Measurements from ENCODE around the gene ANAPC13. TPM values are rescaled to one million over a fixed set of nuclear protein-coding genes. Genes with fewer than 3 reads are reported as not detected.

The ANAPC13 gene
- total RNA-seq, 2 experiments from 2014 or later, result 10.8 to 15.1 TPM

DNA sequence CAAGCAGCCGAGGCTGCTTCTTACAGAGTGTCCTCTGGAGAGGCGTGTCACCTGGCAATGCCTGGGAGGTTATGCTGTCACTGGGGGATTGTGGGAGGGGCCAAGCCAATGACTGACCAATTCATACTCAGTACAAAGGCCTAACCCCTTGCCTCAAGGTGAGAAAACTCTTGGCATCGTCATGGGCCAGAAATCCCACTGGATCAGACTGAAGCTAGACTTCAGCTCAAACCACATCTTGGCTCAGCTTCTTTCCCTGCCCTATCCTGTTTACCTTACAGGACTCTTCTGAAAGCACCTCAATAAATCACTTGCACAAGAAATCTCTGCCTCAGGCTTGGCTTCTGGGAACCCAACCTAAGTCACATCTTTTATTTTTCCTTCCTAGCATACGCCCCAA, 9.5 kb downstream of the ANAPC13 start:
- DNase-seq (no peak), ATAC-seq (no peak)

DNA sequence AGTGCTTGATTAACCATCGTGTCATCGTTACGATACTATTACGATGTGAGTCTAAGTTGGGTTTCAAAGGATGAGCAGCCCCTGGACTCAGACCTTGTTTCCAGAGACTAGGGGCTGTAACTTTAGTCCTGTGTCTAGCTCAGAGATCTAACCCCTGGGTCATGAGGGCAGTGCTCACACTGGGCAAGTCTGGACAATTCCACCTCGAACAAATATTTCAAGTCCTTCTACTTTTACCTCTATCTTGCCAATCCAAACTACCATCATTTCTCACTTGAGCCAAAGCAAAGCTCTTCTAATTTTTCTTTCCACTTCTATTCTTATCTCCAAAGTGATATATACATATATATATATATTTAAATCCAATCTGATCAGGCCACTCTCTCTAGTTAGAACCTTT, 10.8 kb downstream of the ANAPC13 start:
- Mint-ChIP-seq H3K4me3 (no peak overlapping the region), H3K27ac (no peak overlapping the region), H3K36me3 (peaks cover 12% of the 10 kb centered on the region), H3K27me3 (no peaks in the 10 kb centered on the region), H3K9me3 (ENCODE audit: low read depth) (no peaks in the 10 kb centered on the region), H3K4me1 (no peaks in the 10 kb centered on the region)
- ATAC-seq (no peak), DNase-seq (no peak)
- CTCF ChIA-PET, result interaction anchor here (0.7 to 7.6 kb wide), 6 partner anchors 9 to 173 kb away, joined by 3 to 68 read pairs (median 13); partner anchors contain the start of genes ANAPC13 and CEP63

More for the DNA sequence above, 9.5 kb downstream of the ANAPC13 start:
- Mint-ChIP-seq H3K4me3 (no peak overlapping the region), H3K9me3 (ENCODE audit: low read depth) (no peaks in the 10 kb centered on the region), H3K4me1 (no peaks in the 10 kb centered on the region), H3K36me3 (peaks cover 18% of the 10 kb centered on the region), H3K27me3 (no peaks in the 10 kb centered on the region), H3K27ac (no peak overlapping the region)
- CTCF ChIA-PET, result interaction anchor here (1.6 to 7.6 kb wide), 4 partner anchors 8 to 167 kb away, joined by 4 to 68 read pairs (median 26); partner anchors contain the start of genes ANAPC13 and CEP63

DNA sequence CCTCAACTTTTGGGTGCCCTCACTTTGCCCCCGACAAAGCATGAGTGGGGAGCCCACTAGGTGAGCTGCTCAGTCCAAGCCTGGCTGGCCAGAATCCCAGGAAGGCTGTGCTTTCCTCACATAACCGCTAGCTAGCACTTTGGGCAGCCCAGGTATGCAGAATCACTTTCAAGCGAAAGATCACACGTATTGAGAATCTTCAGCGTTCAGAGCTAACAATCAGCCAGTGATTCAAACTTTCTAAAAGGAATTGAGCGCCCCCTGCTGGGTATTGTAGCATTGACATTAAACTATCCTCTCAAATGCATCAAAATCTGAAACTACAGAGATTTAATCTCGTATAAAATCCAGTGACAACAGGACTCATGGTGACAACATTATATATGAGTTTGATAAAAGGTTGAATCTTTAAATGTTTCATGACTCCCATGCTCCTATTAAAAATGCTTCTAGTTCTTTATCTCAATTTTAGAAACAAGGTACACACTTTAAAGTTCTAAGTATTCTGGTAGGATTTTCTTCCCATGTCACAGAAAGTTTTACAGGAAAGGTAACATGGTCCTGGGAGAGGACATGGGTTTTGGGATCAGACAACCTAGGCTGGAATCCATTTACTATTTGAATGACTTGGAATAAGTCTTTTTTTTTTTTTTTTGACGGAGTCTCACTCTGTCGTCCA, 11.8 kb downstream of the ANAPC13 start:
- no peak overlapping the region for H3K27ac Mint-ChIP-seq
- H3K27me3 Mint-ChIP-seq, result no peaks in the 10 kb centered on the region
- peaks cover 10% of the 10 kb centered on the region for H3K36me3 Mint-ChIP-seq
- H3K4me1 Mint-ChIP-seq, result no peaks in the 10 kb centered on the region
- DNase-seq (peak; percentile 79), ATAC-seq (peak; percentile 77)
- CTCF ChIA-PET, result interaction anchor here (0.7 to 7.6 kb wide), 25 partner anchors 10 to 901 kb away, joined by 3 to 68 read pairs (median 3); partner anchors contain the start of genes ANAPC13, CDV3 and CEP63
- no peak overlapping the region for H3K4me3 Mint-ChIP-seq
- no peaks in the 10 kb centered on the region for H3K9me3 Mint-ChIP-seq (ENCODE audit: low read depth)

DNA sequence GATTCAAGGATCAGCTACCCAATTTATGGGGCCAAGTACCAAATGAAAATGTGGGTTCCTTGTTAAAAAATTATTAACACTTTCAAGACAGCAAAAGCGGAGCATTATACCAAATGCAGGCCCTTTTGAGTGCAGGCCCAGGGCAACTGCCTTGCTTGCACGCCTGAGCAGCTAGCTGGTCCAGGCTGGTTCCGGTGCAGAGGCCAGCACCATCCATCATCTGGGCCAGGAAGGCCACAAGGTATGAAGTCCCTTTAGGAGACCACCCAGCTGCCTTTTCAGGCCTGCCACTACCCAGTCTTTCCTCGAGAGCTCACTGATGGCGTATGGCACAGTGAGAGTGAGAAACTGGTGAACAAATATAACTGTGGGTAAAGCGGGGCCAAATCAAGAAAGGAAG, 13.0 kb downstream of the ANAPC13 start:
- Mint-ChIP-seq H3K4me3 (no peak overlapping the region), H3K27ac (no peak overlapping the region), H3K4me1 (no peaks in the 10 kb centered on the region), H3K36me3 (peaks cover 6% of the 10 kb centered on the region), H3K9me3 (ENCODE audit: low read depth) (no peaks in the 10 kb centered on the region), H3K27me3 (no peaks in the 10 kb centered on the region)
- CTCF ChIA-PET, result interaction anchor here (1.0 to 7.6 kb wide), 11 partner anchors 11 to 279 kb away, joined by 3 to 68 read pairs (median 6); partner anchors contain the start of genes ANAPC13 and CEP63
- DNase-seq, result no peak
- no peak for ATAC-seq

- Mint-ChIP-seq H3K9me3 (ENCODE audit: low read depth) (no peaks in the 10 kb centered on the region), H3K4me1 (no peaks in the 10 kb centered on the region), H3K36me3 (no peaks in the 10 kb centered on the region), H3K27ac (no peak overlapping the region), H3K27me3 (no peaks in the 10 kb centered on the region), H3K4me3 (no peak overlapping the region)
- CTCF ChIA-PET, result interaction anchor here (2.1 to 7.6 kb wide), 3 partner anchors 23 to 259 kb away, joined by 6 to 68 read pairs (median 31); no protein-coding TSS in a partner anchor
- ATAC-seq (no peak), DNase-seq (no peak)
Observed at GRCh38 chr3:134471521-134472193, 14.1 kb downstream of the ANAPC13 start.

- H3K27ac Mint-ChIP-seq, result no peak overlapping the region
- no peaks in the 10 kb centered on the region for H3K27me3 Mint-ChIP-seq
- no peak overlapping the region for H3K4me3 Mint-ChIP-seq
- CTCF ChIA-PET, result interaction anchor here (0.6 kb wide), 1 partner anchor 543 kb away, joined by 3 read pairs; no protein-coding TSS in a partner anchor
- H3K36me3 Mint-ChIP-seq, result no peaks in the 10 kb centered on the region
- no peak for ATAC-seq
- DNase-seq, result no peak
- no peaks in the 10 kb centered on the region for H3K9me3 Mint-ChIP-seq (ENCODE audit: low read depth)
- no peaks in the 10 kb centered on the region for H3K4me1 Mint-ChIP-seq
Observed at GRCh38 chr3:134468519-134468918, 17.3 kb downstream of the ANAPC13 start.

DNA sequence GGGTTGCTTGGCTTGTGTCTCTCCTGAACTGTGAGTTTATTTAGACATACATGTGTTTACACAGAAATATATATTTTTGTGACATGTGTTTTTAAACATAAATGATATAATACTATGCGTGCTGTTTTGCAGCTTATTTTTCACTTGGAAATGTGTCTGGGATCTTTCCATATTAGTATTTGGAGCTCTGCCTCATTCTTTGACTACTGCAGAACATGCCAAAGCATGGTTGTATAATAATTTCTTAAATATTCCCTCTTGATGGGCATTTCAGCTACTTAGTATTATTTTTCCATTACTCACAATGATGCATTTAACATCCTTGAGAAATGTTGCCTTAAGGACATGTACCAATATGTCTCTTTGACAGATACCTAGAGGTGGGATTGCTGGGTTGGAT, 19.5 kb downstream of the ANAPC13 start:
- no peak overlapping the region for H3K4me3 Mint-ChIP-seq
- ATAC-seq (no peak), DNase-seq (no peak)
- no peaks in the 10 kb centered on the region for H3K36me3 Mint-ChIP-seq
- peaks cover 9% of the 10 kb centered on the region for H3K27me3 Mint-ChIP-seq
- H3K9me3 Mint-ChIP-seq (ENCODE audit: low read depth), result no peaks in the 10 kb centered on the region
- no peaks in the 10 kb centered on the region for H3K4me1 Mint-ChIP-seq
- no peak overlapping the region for H3K27ac Mint-ChIP-seq
- CTCF ChIA-PET, result no interaction called here

DNA sequence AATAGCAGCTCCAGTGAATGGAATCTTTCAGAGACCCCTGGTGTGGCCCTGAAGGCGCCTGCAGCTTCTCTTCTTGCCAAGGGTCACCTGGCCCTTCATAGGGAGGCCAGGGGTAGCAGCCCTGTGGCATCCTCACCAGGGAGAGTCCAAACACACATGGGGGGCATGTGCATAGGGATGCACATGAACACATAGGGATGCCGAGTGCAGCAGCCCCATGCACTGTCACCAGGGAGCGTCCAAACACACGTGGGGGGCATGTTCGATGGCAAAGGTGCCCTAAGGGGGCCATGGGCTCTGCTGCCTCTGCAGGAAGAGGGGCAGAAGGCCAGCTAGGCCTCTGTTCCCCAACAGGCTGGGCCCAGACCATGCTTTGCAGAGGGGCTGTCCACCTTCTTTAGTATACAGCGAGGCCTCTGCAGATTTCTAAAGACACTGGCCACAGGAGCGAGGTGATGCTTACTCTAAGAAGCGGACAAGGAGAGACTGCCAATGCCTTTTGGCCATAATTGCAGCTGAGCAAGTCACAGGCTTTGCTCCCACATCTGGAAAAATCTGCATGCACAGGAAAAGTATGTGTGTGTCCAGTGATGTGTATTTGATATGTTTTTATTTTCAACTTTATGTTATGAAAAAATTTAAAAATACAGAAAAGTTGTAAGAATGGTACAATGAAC, 21.0 kb downstream of the ANAPC13 start:
- no peak overlapping the region for H3K27ac Mint-ChIP-seq
- H3K4me3 Mint-ChIP-seq, result no peak overlapping the region
- peaks cover 15% of the 10 kb centered on the region for H3K27me3 Mint-ChIP-seq
- H3K9me3 Mint-ChIP-seq (ENCODE audit: low read depth), result no peaks in the 10 kb centered on the region
- no peak for ATAC-seq
- no peaks in the 10 kb centered on the region for H3K36me3 Mint-ChIP-seq
- CTCF ChIA-PET, result no interaction called here
- no peaks in the 10 kb centered on the region for H3K4me1 Mint-ChIP-seq
- DNase-seq, result no peak

DNA sequence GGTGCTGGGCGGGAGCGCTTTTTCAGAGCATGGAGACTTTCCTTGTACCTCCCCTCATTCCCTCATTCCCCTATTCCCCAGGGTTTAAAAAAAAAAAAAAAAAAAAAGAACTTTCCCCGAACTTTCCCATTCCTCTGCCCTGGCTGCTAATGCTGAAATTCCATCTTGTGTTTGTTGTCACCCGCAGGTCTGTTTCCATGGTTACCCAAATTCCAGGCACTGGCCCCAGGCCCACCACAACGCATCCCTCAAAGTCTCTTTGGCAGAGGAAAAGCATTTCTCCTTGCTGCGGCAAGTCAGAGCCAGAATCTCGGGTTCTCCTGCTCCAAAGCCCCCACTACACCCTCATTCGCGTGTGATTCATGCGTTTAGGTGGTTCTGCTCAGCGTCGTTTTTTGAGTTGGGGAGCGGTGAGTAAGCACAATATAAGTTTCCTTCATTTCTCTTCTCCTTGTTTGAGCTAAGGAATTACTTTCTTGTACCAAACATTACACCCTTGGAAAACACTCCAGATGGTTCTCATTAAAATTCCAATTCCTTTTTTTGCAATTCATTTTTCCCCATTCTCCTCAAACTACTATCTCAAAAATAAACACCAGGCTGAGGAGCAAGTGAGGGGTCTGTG, 21.6 kb downstream of the ANAPC13 start:
- no peak overlapping the region for H3K27ac Mint-ChIP-seq
- CTCF ChIA-PET, result no interaction called here
- no peak for ATAC-seq
- no peak overlapping the region for H3K4me3 Mint-ChIP-seq
- no peaks in the 10 kb centered on the region for H3K4me1 Mint-ChIP-seq
- peaks cover 20% of the 10 kb centered on the region for H3K27me3 Mint-ChIP-seq
- H3K36me3 Mint-ChIP-seq, result no peaks in the 10 kb centered on the region
- H3K9me3 Mint-ChIP-seq (ENCODE audit: low read depth), result no peaks in the 10 kb centered on the region
- no peak for DNase-seq

- CTCF ChIA-PET, result no interaction called here
- Mint-ChIP-seq H3K9me3 (ENCODE audit: low read depth) (no peaks in the 10 kb centered on the region), H3K36me3 (no peaks in the 10 kb centered on the region), H3K27me3 (peaks cover 21% of the 10 kb centered on the region), H3K27ac (no peak overlapping the region), H3K4me3 (no peak overlapping the region), H3K4me1 (no peaks in the 10 kb centered on the region)
- DNase-seq (no peak), ATAC-seq (no peak)
Observed at GRCh38 chr3:134463676-134464063, 22.1 kb downstream of the ANAPC13 start.

DNA sequence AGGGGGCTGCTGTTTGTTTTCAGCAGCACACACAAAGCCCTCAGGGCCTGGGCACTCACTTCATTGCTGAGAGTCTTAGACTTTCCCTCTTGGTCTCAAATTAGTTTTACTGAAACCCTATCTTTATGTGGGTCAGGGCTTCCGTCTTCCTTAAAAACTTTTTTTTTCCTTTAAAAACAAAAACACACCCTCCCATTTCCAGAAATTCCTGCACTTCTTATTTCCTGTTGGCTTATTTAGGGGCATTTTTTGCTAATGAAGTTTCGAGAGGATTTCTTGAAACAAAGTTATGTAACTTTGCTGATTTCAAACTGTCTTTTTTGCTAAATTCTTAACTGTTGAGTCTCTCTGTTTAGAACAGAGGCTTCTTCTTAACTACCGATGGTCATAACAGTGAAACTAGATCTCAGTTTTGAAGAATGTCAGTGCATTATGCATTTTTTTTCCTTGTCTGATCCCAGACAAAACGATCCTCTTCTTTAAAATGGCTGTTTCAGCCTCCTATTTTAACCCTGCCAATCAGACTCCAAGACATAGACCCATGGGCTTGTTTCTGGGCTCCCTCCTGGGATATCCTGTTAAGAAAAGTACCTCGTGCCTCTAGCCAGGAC, 23.3 kb downstream of the ANAPC13 start:
- no peak for DNase-seq
- Mint-ChIP-seq H3K4me1 (no peaks in the 10 kb centered on the region), H3K27me3 (peaks cover 30% of the 10 kb centered on the region), H3K4me3 (no peak overlapping the region), H3K27ac (no peak overlapping the region), H3K36me3 (no peaks in the 10 kb centered on the region), H3K9me3 (ENCODE audit: low read depth) (no peaks in the 10 kb centered on the region)
- CTCF ChIA-PET, result no interaction called here
- ATAC-seq, result no peak

DNA sequence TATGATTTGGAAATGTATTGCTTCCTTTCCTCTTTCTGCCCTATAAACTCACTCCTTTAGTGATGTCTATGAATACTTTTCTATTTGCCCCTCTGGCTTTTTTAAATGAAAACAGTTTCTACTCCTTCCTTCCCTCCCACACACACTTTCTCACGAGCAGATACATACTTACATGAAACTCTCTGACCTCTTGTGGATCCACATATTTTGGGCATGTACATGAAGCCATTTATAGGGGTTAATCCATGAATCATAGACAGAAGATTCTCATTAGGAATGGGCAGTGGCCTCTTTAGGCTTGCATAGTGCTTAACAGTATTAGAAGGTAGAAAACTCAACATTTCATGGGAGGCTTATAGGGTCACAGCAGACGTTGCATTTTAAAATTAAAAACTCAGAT, 24.8 kb downstream of the ANAPC13 start:
- Mint-ChIP-seq H3K27me3 (peaks cover 37% of the 10 kb centered on the region), H3K4me1 (no peaks in the 10 kb centered on the region), H3K27ac (no peak overlapping the region), H3K36me3 (no peaks in the 10 kb centered on the region), H3K4me3 (no peak overlapping the region), H3K9me3 (ENCODE audit: low read depth) (no peaks in the 10 kb centered on the region)
- no peak for ATAC-seq
- DNase-seq, result no peak
- CTCF ChIA-PET, result no interaction called here

DNA sequence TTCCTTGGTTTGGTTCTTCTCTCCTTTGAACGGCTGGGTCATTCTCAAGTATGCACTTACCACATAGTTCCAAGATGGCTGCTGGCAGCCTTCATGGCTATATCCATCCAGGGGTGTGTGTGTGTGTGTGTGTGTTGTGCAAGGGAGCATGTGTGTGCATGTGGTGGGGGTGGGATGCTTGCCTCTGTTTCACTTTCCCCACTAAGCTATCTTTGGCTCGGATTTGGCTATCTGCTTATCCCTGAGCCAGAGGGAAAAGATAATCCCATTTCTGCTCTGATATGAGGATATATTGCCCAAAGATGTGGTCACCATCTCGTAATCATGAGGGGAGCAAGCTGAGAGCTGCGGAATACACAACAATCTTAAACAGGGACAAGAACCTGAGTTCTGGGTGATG, 26.2 kb downstream of the ANAPC13 start:
- Mint-ChIP-seq H3K4me3 (no peak overlapping the region), H3K27me3 (peaks cover 39% of the 10 kb centered on the region), H3K9me3 (ENCODE audit: low read depth) (no peaks in the 10 kb centered on the region), H3K27ac (no peak overlapping the region), H3K4me1 (no peaks in the 10 kb centered on the region), H3K36me3 (no peaks in the 10 kb centered on the region)
- CTCF ChIA-PET, result interaction anchor here (1.0 kb wide), 1 partner anchor 11 kb away, joined by 3 read pairs; no protein-coding TSS in a partner anchor
- no peak for DNase-seq
- ATAC-seq, result no peak

All from activated CD8-positive, alpha-beta memory T cell treated with anti-CD3 and anti-CD28 coated beads, Interleukin-2, amount 10 ng/mL, durations not matched to agents 7 days and 5 days (primary cell).